ENCODE results near the gene SYNGR3. TPM values are rescaled to one million over a fixed set of nuclear protein-coding genes. Genes with fewer than 3 reads are reported as not detected.

The SYNGR3 gene
- total RNA-seq, 2 donors from 2014 or later: 0.52 to 2.1 TPM

GRCh38 chr16:1992704-1993317, 3.0 kb downstream of the SYNGR3 start:
- Histone ChIP-seq H3K4me3 (peak overlapping the region in 1 of 2 donors; percentile 55), H3K27me3 (peaks cover 16 to 26% of the 10 kb centered on the region in 2 donors), H3K36me3 (peaks cover 4% of the 10 kb centered on the region), H3K4me1 (peaks cover 0 to 33% of the 10 kb centered on the region in 2 donors), H3K27ac (no peak overlapping the region), H3K9me3 (no peaks in the 10 kb centered on the region)
- TF ChIP-seq CTCF (IDR thresholded peaks at IDR 0.05): no peak
- no peak for DNase-seq (ENCODE audit: low spot score)

- Histone ChIP-seq H3K9me3 (no peaks in the 10 kb centered on the region), H3K4me1 (peaks cover 0 to 33% of the 10 kb centered on the region in 2 donors), H3K4me3 (no peak overlapping the region), H3K27ac (no peak overlapping the region), H3K36me3 (peaks cover 13% of the 10 kb centered on the region), H3K27me3 (peaks cover 16 to 24% of the 10 kb centered on the region in 2 donors)
- DNase-seq (ENCODE audit: low spot score): no peak
- TF ChIP-seq CTCF (IDR thresholded peaks at IDR 0.05): no peak
Observed at GRCh38 chr16:1993731-1994131, 4.0 kb downstream of the SYNGR3 start.

GRCh38 chr16:1997494-1998359, 8.0 kb downstream of the SYNGR3 start:
- Histone ChIP-seq H3K4me3 (no peak overlapping the region), H3K27me3 (no peaks in the 10 kb centered on the region), H3K9me3 (no peaks in the 10 kb centered on the region), H3K36me3 (peaks cover 51% of the 10 kb centered on the region), H3K4me1 (no peaks in the 10 kb centered on the region), H3K27ac (no peak overlapping the region)
- DNase-seq (ENCODE audit: low spot score): no peak
- no peak for TF ChIP-seq CTCF (IDR thresholded peaks at IDR 0.05)

GRCh38 chr16:1998360-1998835, 8.6 kb downstream of the SYNGR3 start:
- no peak for DNase-seq (ENCODE audit: low spot score)
- H3K27me3 ChIP-seq: no peaks in the 10 kb centered on the region
- no peak overlapping the region for H3K4me3 ChIP-seq
- no peaks in the 10 kb centered on the region for H3K9me3 ChIP-seq
- H3K4me1 ChIP-seq: peaks cover 0 to under 1% of the 10 kb centered on the region in 2 donors
- H3K27ac ChIP-seq: no peak overlapping the region
- no peak for TF ChIP-seq CTCF (IDR thresholded peaks at IDR 0.05)
- H3K36me3 ChIP-seq: peaks cover 58% of the 10 kb centered on the region

GRCh38 chr16:1998852-1999801, 9.4 kb downstream of the SYNGR3 start:
- Histone ChIP-seq H3K27ac (no peak overlapping the region), H3K27me3 (no peaks in the 10 kb centered on the region), H3K4me1 (peaks cover 0 to 8% of the 10 kb centered on the region in 2 donors), H3K36me3 (peaks cover 58% of the 10 kb centered on the region), H3K9me3 (no peaks in the 10 kb centered on the region), H3K4me3 (no peak overlapping the region)
- DNase-seq (ENCODE audit: low spot score): no peak
- TF ChIP-seq CTCF (IDR thresholded peaks at IDR 0.05): no peak

All from right atrium auricular region (tissue), 2 donors.